ENCODE data around the gene B3GNT5.

B3GNT5 gene

GRCh38 chr3:183220828-183221227 is 32.2 kb upstream of the B3GNT5 start:
- TF ChIP-seq TCF12 (IDR thresholded peaks at IDR 0.05; ENCODE audit: low read depth) (no peak), CREB1 (IDR thresholded peaks at IDR 0.05; ENCODE audit: low read depth) (no peak), MAX (IDR thresholded peaks at IDR 0.05) (no peak), USF1 (IDR thresholded peaks at IDR 0.05) (no peak), TAF1 (IDR thresholded peaks at IDR 0.05; ENCODE audit: low read depth) (no peak), EP300 (IDR thresholded peaks at IDR 0.05; ENCODE audit: borderline replicate concordance) (no peak), RAD21 (IDR thresholded peaks at IDR 0.05; ENCODE audit: low read depth) (no peak), CEBPB (IDR thresholded peaks at IDR 0.05) (no peak), ZBTB7A (IDR thresholded peaks at IDR 0.05; ENCODE audit: low read depth) (no peak), EGR1 (IDR thresholded peaks at IDR 0.05) (no peak), TEAD4 (IDR thresholded peaks at IDR 0.05) (no peak), YY1 (IDR thresholded peaks at IDR 0.05; ENCODE audit: low read depth) (no peak), REST (IDR thresholded peaks at IDR 0.05; ENCODE audit: low read depth) (no peak), FOXM1 (IDR thresholded peaks at IDR 0.05; ENCODE audit: borderline replicate concordance, low read depth) (no peak), NFIC (IDR thresholded peaks at IDR 0.05) (no peak)

- no peak for TF ChIP-seq NFIC (IDR thresholded peaks at IDR 0.05)
- TF ChIP-seq REST (IDR thresholded peaks at IDR 0.05; ENCODE audit: low read depth), result no peak
- no peak for TF ChIP-seq TEAD4 (IDR thresholded peaks at IDR 0.05)
Measured at GRCh38 chr3:183222631-183223235, 30.3 kb upstream of the B3GNT5 start.

GRCh38 chr3:183224180-183224970 is 28.7 kb upstream of the B3GNT5 start:
- TF ChIP-seq ZBTB7A (IDR thresholded peaks at IDR 0.05; ENCODE audit: low read depth) (no peak), TEAD4 (IDR thresholded peaks at IDR 0.05) (no peak), USF1 (IDR thresholded peaks at IDR 0.05) (no peak), TAF1 (IDR thresholded peaks at IDR 0.05; ENCODE audit: low read depth) (no peak), EGR1 (IDR thresholded peaks at IDR 0.05) (no peak), REST (IDR thresholded peaks at IDR 0.05; ENCODE audit: low read depth) (no peak), FOXM1 (IDR thresholded peaks at IDR 0.05; ENCODE audit: borderline replicate concordance, low read depth) (no peak), MAX (IDR thresholded peaks at IDR 0.05) (no peak)

GRCh38 chr3:183226333-183226890 is 26.6 kb upstream of the B3GNT5 start:
- no peak for TF ChIP-seq ZBTB7A (IDR thresholded peaks at IDR 0.05; ENCODE audit: low read depth)
- no peak for TF ChIP-seq TEAD4 (IDR thresholded peaks at IDR 0.05)
- TF ChIP-seq CEBPB (IDR thresholded peaks at IDR 0.05), result no peak
- no peak for TF ChIP-seq NFIC (IDR thresholded peaks at IDR 0.05)
- no peak for TF ChIP-seq USF1 (IDR thresholded peaks at IDR 0.05)
- TF ChIP-seq EGR1 (IDR thresholded peaks at IDR 0.05), result no peak
- no peak for TF ChIP-seq EP300 (IDR thresholded peaks at IDR 0.05; ENCODE audit: borderline replicate concordance)
- TF ChIP-seq RAD21 (IDR thresholded peaks at IDR 0.05; ENCODE audit: low read depth), result no peak
- no peak for TF ChIP-seq FOXM1 (IDR thresholded peaks at IDR 0.05; ENCODE audit: borderline replicate concordance, low read depth)
- no peak for TF ChIP-seq TAF1 (IDR thresholded peaks at IDR 0.05; ENCODE audit: low read depth)
- no peak for TF ChIP-seq CREB1 (IDR thresholded peaks at IDR 0.05; ENCODE audit: low read depth)
- no peak for TF ChIP-seq REST (IDR thresholded peaks at IDR 0.05; ENCODE audit: low read depth)
- no peak for TF ChIP-seq TCF12 (IDR thresholded peaks at IDR 0.05; ENCODE audit: low read depth)
- TF ChIP-seq MAX (IDR thresholded peaks at IDR 0.05), result no peak
- no peak for TF ChIP-seq YY1 (IDR thresholded peaks at IDR 0.05; ENCODE audit: low read depth)

Data from Ishikawa (cell line).